Measurements from ENCODE around the gene POLR1E. TPM values are rescaled to one million over a fixed set of nuclear protein-coding genes. Genes with fewer than 3 reads are reported as not detected.

POLR1E gene, protein sequence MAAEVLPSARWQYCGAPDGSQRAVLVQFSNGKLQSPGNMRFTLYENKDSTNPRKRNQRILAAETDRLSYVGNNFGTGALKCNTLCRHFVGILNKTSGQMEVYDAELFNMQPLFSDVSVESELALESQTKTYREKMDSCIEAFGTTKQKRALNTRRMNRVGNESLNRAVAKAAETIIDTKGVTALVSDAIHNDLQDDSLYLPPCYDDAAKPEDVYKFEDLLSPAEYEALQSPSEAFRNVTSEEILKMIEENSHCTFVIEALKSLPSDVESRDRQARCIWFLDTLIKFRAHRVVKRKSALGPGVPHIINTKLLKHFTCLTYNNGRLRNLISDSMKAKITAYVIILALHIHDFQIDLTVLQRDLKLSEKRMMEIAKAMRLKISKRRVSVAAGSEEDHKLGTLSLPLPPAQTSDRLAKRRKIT
- total RNA-seq: 21.5 and 28.1 TPM in 2 replicates

GRCh38 chr9:37485389-37486255 lies at the start of gene POLR1E:
POLR1E (plus strand) TSS chr9:37485948; CDS start chr9:37486048, 100 bp downstream.

DNA sequence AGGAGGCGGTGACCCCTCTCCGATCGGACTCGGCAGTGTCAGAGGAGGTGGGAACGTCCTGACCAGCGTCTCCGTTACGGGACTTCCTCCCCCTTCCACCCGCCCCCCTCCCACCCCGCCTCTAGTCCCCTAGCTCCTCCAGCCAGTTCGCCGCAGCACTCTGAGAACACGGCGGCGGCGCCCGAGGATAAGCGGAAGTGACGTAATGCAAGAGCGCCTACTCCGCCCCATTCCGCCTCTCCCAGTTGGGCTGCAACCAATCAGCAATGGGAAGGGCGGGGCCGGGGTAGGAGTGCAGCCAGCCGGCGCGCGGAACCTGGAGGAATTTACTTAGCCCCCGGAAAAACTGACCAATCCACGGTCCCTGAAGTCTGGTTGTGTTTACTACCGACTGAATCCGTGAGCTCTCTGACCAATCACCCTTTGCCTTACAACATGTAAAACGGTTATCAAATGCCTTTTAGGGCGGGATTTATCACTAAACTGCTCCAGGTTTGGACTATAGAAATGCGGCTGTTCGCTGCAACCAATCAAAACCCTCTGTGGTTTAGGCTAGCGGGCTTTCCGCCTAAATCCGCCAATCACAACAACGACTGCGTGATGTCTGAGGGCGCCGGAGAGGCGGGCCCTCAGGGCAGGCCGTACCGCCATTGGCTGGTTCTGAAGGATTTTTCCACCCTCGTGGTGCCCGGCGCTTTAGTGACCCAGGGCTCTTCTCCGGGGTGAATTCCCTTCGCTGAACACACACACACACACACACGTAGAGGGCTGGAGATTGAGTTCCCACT lies 20.3 kb upstream of the POLR1E start, which contains the start of gene ZBTB5:
Gene ZBTB5, minus strand, starts transcription at position 202 of the 788 bp plus-strand sequence. CDS start 22,899 bp downstream, outside the sequence.

Other genes starting within 250 kb of the POLR1E start
- 101 and 103 TPM in 2 replicates for gene GRHPR, start 63.3 kb upstream of the POLR1E start, total RNA-seq
- 6.3 and 7.0 TPM in 2 replicates for gene ZBTB5, start 20.5 kb upstream of the POLR1E start, total RNA-seq
- 8.3 and 9.5 TPM in 2 replicates for gene FBXO10, start 90.4 kb downstream of the POLR1E start, total RNA-seq
- gene TOMM5, start 106.6 kb downstream of the POLR1E start, total RNA-seq: 117 and 140 TPM in 2 replicates
- not detected in 2 replicates for gene FRMPD1, start 165.0 kb downstream of the POLR1E start, total RNA-seq

All from aortic smooth muscle cell (primary cell).